Measurements from ENCODE around the gene MAGEA8.
"Not testable (repeated sequence)": the region's sequence is repeated elsewhere in the genome, so short reads cannot be mapped to it uniquely, and the experiment has no call there.

DNA sequence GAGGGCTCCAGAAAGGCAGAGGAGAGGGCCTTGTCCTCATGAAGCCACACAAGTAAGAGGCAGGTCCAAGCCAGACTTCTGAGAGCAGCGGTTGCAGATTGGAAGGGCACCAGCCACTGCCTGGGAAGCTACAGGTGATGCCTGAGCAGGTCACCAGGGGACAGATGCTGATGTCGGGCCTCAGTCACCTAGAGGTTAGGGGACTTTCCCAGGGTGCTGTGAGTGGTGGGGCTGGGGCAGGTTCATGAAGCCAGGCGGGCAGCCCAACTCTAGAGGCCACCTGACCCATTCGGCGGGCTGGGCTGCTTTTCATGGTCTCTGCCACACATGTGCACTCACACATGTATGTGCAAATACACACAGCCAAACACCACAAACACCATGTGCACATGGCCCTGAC is 52.0 kb downstream of the MAGEA8 start:
- not testable (repeated sequence) for TF ChIP-seq POLR2A (IDR thresholded peaks at IDR 0.05)
- TF ChIP-seq, protein P1, sequence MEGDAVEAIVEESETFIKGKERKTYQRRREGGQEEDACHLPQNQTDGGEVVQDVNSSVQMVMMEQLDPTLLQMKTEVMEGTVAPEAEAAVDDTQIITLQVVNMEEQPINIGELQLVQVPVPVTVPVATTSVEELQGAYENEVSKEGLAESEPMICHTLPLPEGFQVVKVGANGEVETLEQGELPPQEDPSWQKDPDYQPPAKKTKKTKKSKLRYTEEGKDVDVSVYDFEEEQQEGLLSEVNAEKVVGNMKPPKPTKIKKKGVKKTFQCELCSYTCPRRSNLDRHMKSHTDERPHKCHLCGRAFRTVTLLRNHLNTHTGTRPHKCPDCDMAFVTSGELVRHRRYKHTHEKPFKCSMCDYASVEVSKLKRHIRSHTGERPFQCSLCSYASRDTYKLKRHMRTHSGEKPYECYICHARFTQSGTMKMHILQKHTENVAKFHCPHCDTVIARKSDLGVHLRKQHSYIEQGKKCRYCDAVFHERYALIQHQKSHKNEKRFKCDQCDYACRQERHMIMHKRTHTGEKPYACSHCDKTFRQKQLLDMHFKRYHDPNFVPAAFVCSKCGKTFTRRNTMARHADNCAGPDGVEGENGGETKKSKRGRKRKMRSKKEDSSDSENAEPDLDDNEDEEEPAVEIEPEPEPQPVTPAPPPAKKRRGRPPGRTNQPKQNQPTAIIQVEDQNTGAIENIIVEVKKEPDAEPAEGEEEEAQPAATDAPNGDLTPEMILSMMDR (IDR thresholded peaks at IDR 0.05): not testable (repeated sequence)

Measured in body of pancreas (tissue), 4 donors.